B cell (primary cell): ENCODE results near the gene S100A9.

Experiments used
- EZH2 ChIP-seq: IDR thresholded peaks from 2 replicates; pipeline ENCODE4 v1.6.1; 2012; ENCODE audit warnings: borderline replicate concordance, low read depth, mild to moderate bottlenecking, moderate library complexity, low read length; ENCODE audit not compliant: insufficient read depth, poor library complexity, severe bottlenecking
- TF ChIP-seq, protein P1 (sequence below): fragments of 200-600 bp; IDR thresholded peaks from one replicate; pipeline ENCODE4 v1.8.0; 2022; ENCODE audit warnings: antibody characterized with exemption, mild to moderate bottlenecking

DNA sequence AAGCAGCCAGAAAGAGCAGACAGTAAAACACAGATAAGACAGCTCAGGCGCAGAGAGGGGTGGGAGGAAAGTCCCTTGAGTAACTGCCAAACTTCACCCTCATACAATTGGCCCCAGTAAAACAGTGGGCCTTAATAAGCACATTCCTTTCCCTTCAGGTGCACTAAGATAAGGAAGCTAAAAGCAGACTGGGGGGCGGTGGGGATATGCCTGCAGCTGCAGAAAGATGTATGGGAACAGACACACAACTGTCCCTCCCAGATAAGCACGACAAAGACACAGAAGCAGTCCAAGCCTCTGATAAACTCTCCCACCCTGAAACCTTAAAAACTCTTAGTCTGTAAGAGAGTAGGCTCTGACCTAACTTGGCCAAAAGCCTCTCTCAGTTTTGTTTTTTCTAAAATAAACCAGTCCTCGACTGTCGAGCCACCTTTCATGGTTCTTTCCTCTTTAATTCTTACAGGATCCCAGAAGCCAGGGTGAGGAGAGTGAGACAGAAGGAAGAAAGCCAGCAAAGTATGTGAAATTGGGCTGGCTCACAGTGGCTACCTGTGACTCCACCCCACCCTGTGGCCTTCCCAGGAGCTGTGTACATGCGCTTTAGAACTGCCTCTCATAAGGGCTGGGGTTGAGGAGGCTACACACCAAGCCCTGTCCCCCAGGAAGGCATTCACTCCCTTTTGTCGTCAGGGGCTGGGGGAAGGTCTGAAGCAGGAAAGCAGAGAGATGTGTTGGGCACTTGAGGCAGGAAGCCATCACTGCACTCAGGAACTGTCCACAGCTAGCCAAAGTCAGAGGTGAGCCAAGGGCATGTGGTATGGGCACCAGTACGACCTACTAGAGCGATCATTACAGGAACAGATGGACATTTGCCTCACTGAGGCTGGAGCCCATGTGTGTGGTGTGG, 13.6 kb upstream of the S100A9 start:
- TF ChIP-seq, protein P1, sequence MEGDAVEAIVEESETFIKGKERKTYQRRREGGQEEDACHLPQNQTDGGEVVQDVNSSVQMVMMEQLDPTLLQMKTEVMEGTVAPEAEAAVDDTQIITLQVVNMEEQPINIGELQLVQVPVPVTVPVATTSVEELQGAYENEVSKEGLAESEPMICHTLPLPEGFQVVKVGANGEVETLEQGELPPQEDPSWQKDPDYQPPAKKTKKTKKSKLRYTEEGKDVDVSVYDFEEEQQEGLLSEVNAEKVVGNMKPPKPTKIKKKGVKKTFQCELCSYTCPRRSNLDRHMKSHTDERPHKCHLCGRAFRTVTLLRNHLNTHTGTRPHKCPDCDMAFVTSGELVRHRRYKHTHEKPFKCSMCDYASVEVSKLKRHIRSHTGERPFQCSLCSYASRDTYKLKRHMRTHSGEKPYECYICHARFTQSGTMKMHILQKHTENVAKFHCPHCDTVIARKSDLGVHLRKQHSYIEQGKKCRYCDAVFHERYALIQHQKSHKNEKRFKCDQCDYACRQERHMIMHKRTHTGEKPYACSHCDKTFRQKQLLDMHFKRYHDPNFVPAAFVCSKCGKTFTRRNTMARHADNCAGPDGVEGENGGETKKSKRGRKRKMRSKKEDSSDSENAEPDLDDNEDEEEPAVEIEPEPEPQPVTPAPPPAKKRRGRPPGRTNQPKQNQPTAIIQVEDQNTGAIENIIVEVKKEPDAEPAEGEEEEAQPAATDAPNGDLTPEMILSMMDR = no peak
- TF ChIP-seq EZH2 = no peak
